H1 (cell line): Measurements from ENCODE around the gene MGMT. TPM values are rescaled to one million over a fixed set of nuclear protein-coding genes. Genes with fewer than 3 reads are reported as not detected.

Source experiments
- CTCF ChIA-PET: fragments of 300-600 bp; sonication (Branson Sonifier 250); formaldehyde crosslinking; loops from one replicate; lab custom pipeline; 2021; ENCODE audit not compliant: partially characterized antibody; lab: Charles Lee
- POLR2A ChIA-PET: fragments of 300-600 bp; sonication (Branson Sonifier 250); formaldehyde crosslinking; loops from one replicate; lab custom pipeline; 2021; ENCODE audit warnings: inconsistent platforms; ENCODE audit not compliant: partially characterized antibody; lab: Charles Lee
- DNase-seq, 2 experiments: peaks; one replicate each; pipeline versions ENCODE4 v3.0.0 to v3.0.0-alpha.2; 2010 to 2022; ENCODE audit warnings: low spot score in 2 of 2, low read depth in 1 of 2, mixed read lengths in 1 of 2
- FAIRE-seq: peaks from 2 replicates; lab custom pipeline; 2011; peaks lifted over from hg19 to GRCh38; lab: Jason Lieb, UNC
- H2AFZ ChIP-seq: 2 replicates; pipeline ENCODE4 v1.8.1; 2012; ENCODE audit warnings: low read length, inconsistent platforms
- H2AK5ac ChIP-seq: 2 replicates; pipeline ENCODE4 v1.6.1; 2013; ENCODE audit warnings: low read depth, low read length
- H2BK120ac ChIP-seq: replicated peaks from 2 replicates; pipeline ENCODE3; 2013; ENCODE audit warnings: low read depth, low read length, inconsistent platforms
- H2BK12ac ChIP-seq: 2 replicates; pipeline ENCODE4 v1.6.1; 2013; ENCODE audit warnings: low read depth, low read length
- H2BK15ac ChIP-seq: 2 replicates; pipeline ENCODE4 v1.6.1; 2013; ENCODE audit warnings: low read length
- H2BK20ac ChIP-seq: 2 replicates; pipeline ENCODE4 v1.6.1; 2013; ENCODE audit warnings: low read length
- H2BK5ac ChIP-seq: 2 replicates; pipeline ENCODE4 v1.6.1; 2013; ENCODE audit warnings: low read depth, low read length
- H3K14ac ChIP-seq: 2 replicates; pipeline ENCODE4 v1.6.1; 2013; ENCODE audit warnings: inconsistent platforms; ENCODE audit not compliant: insufficient read length
- H3K18ac ChIP-seq: 2 replicates; pipeline ENCODE4 v1.6.1; 2013; ENCODE audit warnings: low read length; ENCODE audit errors: extremely low read depth
- H3K23ac ChIP-seq: 2 replicates; pipeline ENCODE4 v1.6.1; 2013; ENCODE audit warnings: inconsistent platforms; ENCODE audit not compliant: insufficient read length
- H3K23me2 ChIP-seq: 2 replicates; pipeline ENCODE4 v1.6.1; 2013; ENCODE audit warnings: low read depth, low read length
- H3K27ac ChIP-seq: 2 replicates; pipeline ENCODE4 v1.6.1; 2011; ENCODE audit warnings: low read depth, low read length, inconsistent platforms
- H3K27me3 ChIP-seq, 4 experiments: replicated peaks in 1 of 4; 1 replicate in 1 of 4; 2 replicates in 3 of 4; pipeline versions ENCODE4 v1.6.1 to v1.8.1; 2011 to 2013; ENCODE audit warnings: low read length in 3 of 4, mild to moderate bottlenecking in 3 of 4, inconsistent platforms in 2 of 4, mixed read lengths in 2 of 4, moderate library complexity in 1 of 4; ENCODE audit not compliant: control insufficient read depth in 3 of 4, insufficient read depth in 3 of 4; ENCODE audit errors: extremely low read depth in 1 of 4
- H3K36me3 ChIP-seq, 4 experiments: 2 replicates each; pipeline versions ENCODE4 v1.6.1 to v1.8.1; 2011 to 2013; ENCODE audit warnings: mild to moderate bottlenecking in 4 of 4, low read length in 3 of 4, moderate library complexity in 2 of 4, control low read depth in 1 of 4, inconsistent platforms in 1 of 4; ENCODE audit not compliant: insufficient read depth in 4 of 4, control insufficient read depth in 2 of 4
- H3K4ac ChIP-seq: replicated peaks from 2 replicates; pipeline ENCODE3; 2013; ENCODE audit warnings: low read length, low read depth, mixed read lengths, inconsistent platforms; ENCODE audit not compliant: insufficient read length
- H3K4me1 ChIP-seq, 4 experiments: replicated peaks in 1 of 4; 1 replicate in 1 of 4; 2 replicates in 3 of 4; pipeline versions ENCODE4 v1.6.1 to v1.8.1; 2011 to 2013; ENCODE audit warnings: low read length in 3 of 4, inconsistent platforms in 2 of 4, mixed read lengths in 1 of 4; ENCODE audit not compliant: insufficient read depth in 4 of 4, control insufficient read depth in 3 of 4
- H3K4me2 ChIP-seq, 2 experiments: 2 replicates each; pipeline versions ENCODE4 v1.6.1 to v1.8.1; 2011 to 2013; ENCODE audit warnings: low read depth in 2 of 2, low read length in 2 of 2, control low read depth in 1 of 2, inconsistent platforms in 1 of 2, mild to moderate bottlenecking in 1 of 2; ENCODE audit not compliant: insufficient read depth in 1 of 2
- H3K4me3 ChIP-seq, 4 experiments: fragments of 200-600, 300-600 bp in 1 of 4; sonication (generic), shearing (Covaris generic), sonication (Bioruptor Twin) in 1 of 4; 2 replicates each; pipeline versions ENCODE4 v1.5.1 to v1.8.1; 2011 to 2016; ENCODE audit warnings: low read length in 4 of 4, low read depth in 3 of 4, control low read depth in 2 of 4, inconsistent platforms in 2 of 4, mild to moderate bottlenecking in 2 of 4, mixed read lengths in 1 of 4, moderate library complexity in 1 of 4; ENCODE audit not compliant: insufficient read depth in 2 of 4; ENCODE audit errors: extremely low read depth in 1 of 4
- H3K56ac ChIP-seq: replicated peaks from 2 replicates; pipeline ENCODE3; 2013; ENCODE audit warnings: low read depth, mild to moderate bottlenecking, mixed read lengths, low read length, inconsistent platforms; ENCODE audit not compliant: insufficient read length
- H3K79me1 ChIP-seq: 2 replicates; pipeline ENCODE4 v1.6.1; 2013; ENCODE audit warnings: low read depth, low read length, control low read depth
- H3K79me2 ChIP-seq, 2 experiments: 2 replicates each; pipeline versions ENCODE4 v1.6.1 to v1.8.1; 2012 to 2013; ENCODE audit warnings: low read length in 2 of 2, mild to moderate bottlenecking in 2 of 2, inconsistent platforms in 1 of 2; ENCODE audit not compliant: insufficient read depth in 2 of 2, control insufficient read depth in 1 of 2
- H3K9ac ChIP-seq, 4 experiments: replicated peaks in 1 of 4; 1 replicate in 1 of 4; 2 replicates in 3 of 4; pipeline versions ENCODE4 v1.6.1 to v1.8.1; 2011 to 2013; ENCODE audit warnings: low read depth in 3 of 4, low read length in 3 of 4, control low read depth in 2 of 4, mild to moderate bottlenecking in 2 of 4, moderate library complexity in 2 of 4, inconsistent platforms in 1 of 4; ENCODE audit errors: extremely low read depth in 1 of 4
- H3K9me3 ChIP-seq, 2 experiments: 2 replicates each; pipeline versions ENCODE4 v1.6.1 to v1.8.1; 2012 to 2013; ENCODE audit warnings: mild to moderate bottlenecking in 2 of 2, moderate library complexity in 2 of 2, control low read depth in 1 of 2, inconsistent platforms in 1 of 2, low read depth in 1 of 2, low read length in 1 of 2, mixed read lengths in 1 of 2; ENCODE audit not compliant: insufficient read depth in 2 of 2
- H4K20me1 ChIP-seq, 2 experiments: replicated peaks in 1 of 2; 2 replicates each; pipeline versions ENCODE3 to v1.8.1; 2011 to 2013; ENCODE audit warnings: inconsistent platforms in 2 of 2, low read length in 2 of 2, mild to moderate bottlenecking in 1 of 2; ENCODE audit not compliant: insufficient read depth in 2 of 2, control insufficient read depth in 1 of 2
- H4K5ac ChIP-seq: 2 replicates; pipeline ENCODE4 v1.6.1; 2013; ENCODE audit warnings: low read length, low read depth, mixed read lengths, inconsistent platforms; ENCODE audit not compliant: insufficient read length
- H4K8ac ChIP-seq: 2 replicates; pipeline ENCODE4 v1.8.0; 2013; ENCODE audit warnings: mild to moderate bottlenecking, moderate library complexity, low read length, inconsistent platforms; ENCODE audit not compliant: insufficient read depth; ENCODE audit errors: extremely low read depth
- H4K91ac ChIP-seq: replicated peaks from 2 replicates; pipeline ENCODE3; 2013; ENCODE audit warnings: low read length, mixed read lengths, inconsistent platforms; ENCODE audit not compliant: insufficient read length
- BCL11A ChIP-seq, 2 experiments: IDR thresholded peaks; one replicate each; pipeline ENCODE4 v1.6.1; 2011; ENCODE audit warnings: low read depth in 2 of 2, low read length in 2 of 2, mild to moderate bottlenecking in 2 of 2
- CBX8 ChIP-seq: fragments of 300-800, 300-1000 bp; sonication (generic); IDR thresholded peaks from 2 replicates; pipeline ENCODE4 v1.7.1; 2016; ENCODE audit warnings: low read depth, low read length, borderline replicate concordance
- CEBPB ChIP-seq: IDR thresholded peaks from 2 replicates; pipeline ENCODE4 v1.6.1; 2012; ENCODE audit warnings: low read depth, low read length
- HDAC6 ChIP-seq: IDR thresholded peaks from one replicate; pipeline ENCODE4 v1.7.1; 2012; ENCODE audit warnings: low read depth, mild to moderate bottlenecking, inconsistent platforms, low read length, moderate library complexity
- JUN ChIP-seq: IDR thresholded peaks from 2 replicates; pipeline ENCODE4 v1.6.1; 2011; ENCODE audit warnings: low read depth, mild to moderate bottlenecking, improper control_type of control experiment, low read length
- JUND ChIP-seq: IDR thresholded peaks from 2 replicates; pipeline ENCODE4 v1.6.1; 2011; ENCODE audit warnings: mild to moderate bottlenecking, improper control_type of control experiment, low read length
- MAX ChIP-seq: IDR thresholded peaks from 2 replicates; pipeline ENCODE4 v1.6.1; 2012; ENCODE audit warnings: inconsistent platforms
- NRF1 ChIP-seq: IDR thresholded peaks from 2 replicates; pipeline ENCODE4 v1.6.1; 2011; ENCODE audit warnings: mild to moderate bottlenecking, low read depth, low read length, improper control_type of control experiment
- SIN3A ChIP-seq, 2 experiments: IDR thresholded peaks in 1 of 2; conservative IDR thresholded peaks in 1 of 2; 2 replicates each; pipeline ENCODE4 v1.6.1; 2011 to 2012; ENCODE audit warnings: low read length in 2 of 2, improper control_type of control experiment in 1 of 2, low read depth in 1 of 2, mild to moderate bottlenecking in 1 of 2
- SIX5 ChIP-seq: IDR thresholded peaks from 2 replicates; pipeline ENCODE4 v1.6.1; 2011; ENCODE audit warnings: mild to moderate bottlenecking, low read depth, low read length
- SP1 ChIP-seq: IDR thresholded peaks from 2 replicates; pipeline ENCODE4 v1.6.1; 2011; ENCODE audit warnings: low read depth, low read length
- TAF1 ChIP-seq: IDR thresholded peaks from 2 replicates; pipeline ENCODE4 v1.6.1; 2011; ENCODE audit warnings: mild to moderate bottlenecking, low read depth, low read length
- TAF7 ChIP-seq: optimal IDR thresholded peaks from 2 replicates; pipeline ENCODE3; 2011; ENCODE audit warnings: low read depth, mild to moderate bottlenecking, inconsistent platforms, low read length, moderate library complexity, borderline replicate concordance
- WGBS, 2 experiments: shearing (Covaris generic) in 1 of 2; methylation state at CpG; one replicate each; pipeline versions ENCODE4 v1.1.6 to v1.1.7; 2013 to 2015; ENCODE audit warnings: low lambda C conversion rate in 2 of 2, mixed read lengths in 2 of 2, inconsistent platforms in 1 of 2, low coverage in 1 of 2, missing lambda C conversion rate in 1 of 2; ENCODE audit not compliant: insufficient replicate concordance in 2 of 2, insufficient coverage in 1 of 2, insufficient read length in 1 of 2; ENCODE audit errors: extremely low coverage in 1 of 2, missing lambda C conversion rate in 1 of 2; 5-methylcytosine and 5-hydroxymethylcytosine counted together
- polyA plus RNA-seq, 7 experiments: library from polyadenylated mRNA; depleted of rRNA in 3 of 7; stranded (reverse) in 5 of 7; unstranded in 2 of 7; fragments of >200 nt in 5 of 7; fragments of 200-250 nt in 2 of 7; gene quantifications; 1 replicate in 5 of 7; 2 replicates in 1 of 7; 4 replicates in 1 of 7; pipeline versions ENCODE4 v1.2.1 to v1.2.3, GENCODE V29; 2011 to 2013; ENCODE audit warnings: missing spikeins in 2 of 7, mixed read lengths in 2 of 7
- total RNA-seq: library from RNA; stranded (reverse); fragmentation: NEBNext Ultra II Directional; extraction: Animal tissue kit (Norgen Biotek cat#: 25700); gene quantifications from 2 replicates; pipeline ENCODE4 v1.2.1, GENCODE V29; 2021
- TF ChIP-seq, protein P1 (sequence below): IDR thresholded peaks from 2 replicates; pipeline ENCODE4 v1.6.1; 2012; ENCODE audit warnings: low read length, inconsistent platforms

Gene MGMT
- total and polyA plus RNA-seq, 2 of the 8 experiments (the other 6 are each of a cell fraction or from before 2014, with no cell fraction given) = 9.9 to 10.7 TPM

DNA sequence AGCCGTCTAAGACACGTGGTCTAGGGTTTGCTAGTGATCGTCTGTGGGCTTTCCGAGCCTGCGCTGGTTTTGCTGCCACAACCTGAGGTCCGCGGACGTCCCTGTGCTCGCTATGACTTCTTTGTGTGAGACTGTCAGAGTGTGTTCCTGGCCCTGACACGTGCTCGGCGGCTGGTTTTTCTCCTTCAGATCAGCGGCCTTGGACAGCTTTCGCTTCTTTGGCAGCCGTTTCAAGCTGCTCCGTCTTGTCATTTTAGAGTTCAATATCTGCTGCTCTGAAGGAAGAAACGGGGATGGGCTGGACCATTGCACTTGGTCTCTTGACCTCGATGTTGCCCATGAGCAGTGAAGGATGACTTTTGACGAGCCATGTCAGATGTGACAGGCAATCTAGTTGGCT, 147.3 kb downstream of the MGMT start:
- Histone ChIP-seq H3K18ac (no peak overlapping the region), H3K36me3 (no peaks in the 10 kb centered on the region), H3K23ac (no peak overlapping the region), H2BK120ac (no peak overlapping the region), H3K4me1 (no peaks in the 10 kb centered on the region), H2BK15ac (no peak overlapping the region), H4K5ac (no peak overlapping the region), H3K4me3 (no peak overlapping the region), H4K8ac (no peak overlapping the region), H2BK12ac (no peak overlapping the region), H2AFZ (no peak overlapping the region), H3K4me2 (no peak overlapping the region), H2BK5ac (no peak overlapping the region), H3K27ac (no peak overlapping the region), H2BK20ac (no peak overlapping the region), H3K9me3 (no peaks in the 10 kb centered on the region), H3K23me2 (no peaks in the 10 kb centered on the region), H3K4ac (no peak overlapping the region), H4K91ac (no peak overlapping the region), H3K14ac (no peak overlapping the region), H3K79me1 (no peaks in the 10 kb centered on the region), H3K56ac (no peak overlapping the region), H4K20me1 (no peaks in the 10 kb centered on the region), H2AK5ac (no peak overlapping the region), H3K9ac (no peak overlapping the region), H3K79me2 (no peaks in the 10 kb centered on the region), H3K27me3 (no peaks in the 10 kb centered on the region)
- TF ChIP-seq, protein P1, sequence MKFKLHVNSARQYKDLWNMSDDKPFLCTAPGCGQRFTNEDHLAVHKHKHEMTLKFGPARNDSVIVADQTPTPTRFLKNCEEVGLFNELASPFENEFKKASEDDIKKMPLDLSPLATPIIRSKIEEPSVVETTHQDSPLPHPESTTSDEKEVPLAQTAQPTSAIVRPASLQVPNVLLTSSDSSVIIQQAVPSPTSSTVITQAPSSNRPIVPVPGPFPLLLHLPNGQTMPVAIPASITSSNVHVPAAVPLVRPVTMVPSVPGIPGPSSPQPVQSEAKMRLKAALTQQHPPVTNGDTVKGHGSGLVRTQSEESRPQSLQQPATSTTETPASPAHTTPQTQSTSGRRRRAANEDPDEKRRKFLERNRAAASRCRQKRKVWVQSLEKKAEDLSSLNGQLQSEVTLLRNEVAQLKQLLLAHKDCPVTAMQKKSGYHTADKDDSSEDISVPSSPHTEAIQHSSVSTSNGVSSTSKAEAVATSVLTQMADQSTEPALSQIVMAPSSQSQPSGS = no peak
- no peak for TF ChIP-seq HDAC6
- no peak for TF ChIP-seq BCL11A (IDR thresholded peaks at IDR 0.05; ENCODE audit: low read depth in 2 of 2, low read length in 2 of 2)
- no peak for TF ChIP-seq SP1
- no peak for TF ChIP-seq NRF1
- TF ChIP-seq TAF1 = no peak
- TF ChIP-seq JUND = no peak
- no peak for TF ChIP-seq MAX
- no peak for TF ChIP-seq JUN
- no peak for TF ChIP-seq SIX5
- no peak for TF ChIP-seq TAF7
- no peak for TF ChIP-seq CBX8
- no peak for TF ChIP-seq CEBPB
- no peak for TF ChIP-seq SIN3A (conservative IDR thresholded peaks at IDR 0.05 in 1 of 2, IDR thresholded peaks at IDR 0.05 in 1 of 2; ENCODE audit: low read depth in 1 of 2, low read length in 2 of 2)
- FAIRE-seq (no peak), DNase-seq (no peak)
- ChIA-PET CTCF (interaction anchor here (0.6 to 0.9 kb wide), 2 partner anchors 13 to 78 kb away, joined by 3 read pairs; no protein-coding TSS in a partner anchor), POLR2A (no interaction called here)
- 88% methylated on average over 19 of the region's 19 CpGs; no CpG with 5 or more reads in 1 of the 2 experiments for WGBS, 2 experiments
